ENCODE results near the gene ZFAND3. TPM values are rescaled to one million over a fixed set of nuclear protein-coding genes. Genes with fewer than 3 reads are reported as not detected.
A peak's percentile ranks its signal among the peaks of the same experiment; 100 is the strongest.

The ZFAND3 gene
- polyA plus RNA-seq, 1 donor (not counting 4 experiments of a cell fraction or from before 2014, with no cell fraction given), result 19.6 TPM

DNA sequence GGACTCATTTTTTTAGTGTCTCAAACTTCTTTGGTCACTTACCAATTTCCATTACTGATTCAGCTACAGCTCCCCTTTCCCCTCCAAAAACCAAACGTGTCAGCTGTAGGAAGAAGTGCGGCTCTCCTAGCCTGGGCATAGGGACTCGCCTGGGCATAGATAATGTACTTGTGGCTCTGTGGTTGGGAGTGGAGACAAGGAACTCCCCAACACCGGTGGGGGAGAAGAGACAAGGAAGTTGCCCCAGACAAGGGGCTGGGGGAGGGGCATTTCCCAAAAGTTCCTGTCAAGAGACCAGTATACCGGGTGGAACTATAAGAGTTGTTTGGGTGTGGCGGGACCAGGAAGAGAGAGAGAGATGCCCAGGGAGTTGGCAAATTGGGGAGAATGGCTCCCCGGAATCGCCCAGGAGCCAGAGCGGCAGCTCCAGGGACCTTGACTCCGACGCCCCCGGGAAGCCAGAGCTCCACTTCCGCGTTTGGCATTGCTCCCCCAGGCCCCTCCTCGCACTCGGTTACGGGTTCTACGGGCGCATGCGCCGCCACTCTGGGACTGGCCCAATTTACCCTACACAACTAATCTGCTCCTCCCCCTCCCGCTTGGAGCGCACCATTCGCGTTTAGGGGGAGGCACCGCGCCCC, 871 bp upstream of the ZFAND3 start:
- no peak for TF ChIP-seq CTCF (optimal IDR thresholded peaks at IDR 0.05 in 1 of 3, IDR thresholded peaks at IDR 0.05 in 1 of 3, conservative IDR thresholded peaks at IDR 0.05 in 1 of 3; ENCODE audit: extremely low read depth in 1 of 3, insufficient read depth in 2 of 3, low read length in 3 of 3)
- TF ChIP-seq EZH2 (IDR thresholded peaks at IDR 0.05; ENCODE audit: low read length), result no peak
- Histone ChIP-seq H3K36me3 (ENCODE audit: control insufficient read depth in 2 of 2, extremely low read depth in 1 of 2, insufficient read depth in 2 of 2, low read length in 2 of 2) (peaks cover 0 to 2% of the 10 kb centered on the region in 2 experiments), H3K27ac (ENCODE audit: control insufficient read depth, insufficient read depth, low read length) (peak overlapping the region; percentile 97), H3K79me2 (ENCODE audit: control insufficient read depth, insufficient read depth, low read length) (peaks cover 35% of the 10 kb centered on the region), H3K4me2 (ENCODE audit: control insufficient read depth, extremely low read depth, insufficient read depth, low read depth, low read length) (peak overlapping the region; percentile 83), H3K4me1 (ENCODE audit: control insufficient read depth, extremely low read depth, insufficient read depth, low read length) (peaks cover 33% of the 10 kb centered on the region), H3K27me3 (ENCODE audit: control insufficient read depth, extremely low read depth, insufficient read depth, low read length) (no peaks in the 10 kb centered on the region), H2AFZ (ENCODE audit: control insufficient read depth, low read length) (peak overlapping the region; percentile 80), H3K4me3 (ENCODE audit: control insufficient read depth in 2 of 3, extremely low read depth in 1 of 3, insufficient read depth in 2 of 3, low read depth in 1 of 3, low read length in 3 of 3) (peak overlapping the region; percentile 78 to 92 (median 86)), H3K9me3 (ENCODE audit: control insufficient read depth, low read depth, low read length) (no peaks in the 10 kb centered on the region), H3K9ac (ENCODE audit: control insufficient read depth, extremely low read depth, insufficient read depth, low read length) (peak overlapping the region; percentile 91), H3K9me1 (ENCODE audit: control insufficient read depth, extremely low read depth, insufficient read depth, low read length) (no peaks in the 10 kb centered on the region), H4K20me1 (ENCODE audit: control insufficient read depth, extremely low read depth, insufficient read depth, low read length) (peaks cover 10% of the 10 kb centered on the region)
- FAIRE-seq (peak; percentile 53), DNase-seq (ENCODE audit: low read depth, low spot score) (peak; percentile 73)
- dilution Hi-C loops (cut with MboI; ENCODE audit: extremely low pct_ligation_motif_present, low sequenced_read_pairs), result no loop called here

- Histone ChIP-seq H3K4me1 (ENCODE audit: control insufficient read depth, extremely low read depth, insufficient read depth, low read length) (peaks cover 33% of the 10 kb centered on the region), H2AFZ (ENCODE audit: control insufficient read depth, low read length) (no peak overlapping the region)
- peak; percentile 5 for FAIRE-seq
Observed at GRCh38 chr6:37819802-37820717, 533 bp downstream of the ZFAND3 start.

More at GRCh38 chr6:37819802-37820717, 533 bp downstream of the ZFAND3 start:
- dilution Hi-C loops (cut with MboI; ENCODE audit: extremely low pct_ligation_motif_present, low sequenced_read_pairs), result no loop called here
- DNase-seq (ENCODE audit: low read depth, low spot score), result no peak
- H3K27me3 ChIP-seq (ENCODE audit: control insufficient read depth, extremely low read depth, insufficient read depth, low read length), result no peaks in the 10 kb centered on the region
- H3K36me3 ChIP-seq (ENCODE audit: control insufficient read depth in 2 of 2, extremely low read depth in 1 of 2, insufficient read depth in 2 of 2, low read length in 2 of 2), result peaks cover 0 to 2% of the 10 kb centered on the region in 2 experiments
- peaks cover 10% of the 10 kb centered on the region for H4K20me1 ChIP-seq (ENCODE audit: control insufficient read depth, extremely low read depth, insufficient read depth, low read length)
- H3K4me3 ChIP-seq (ENCODE audit: control insufficient read depth in 2 of 3, extremely low read depth in 1 of 3, insufficient read depth in 2 of 3, low read depth in 1 of 3, low read length in 3 of 3), result peak overlapping the region; percentile 90 to 93 (median 92)
- H3K27ac ChIP-seq (ENCODE audit: control insufficient read depth, insufficient read depth, low read length), result peak overlapping the region; percentile 97
- no peaks in the 10 kb centered on the region for H3K9me3 ChIP-seq (ENCODE audit: control insufficient read depth, low read depth, low read length)
- H3K9me1 ChIP-seq (ENCODE audit: control insufficient read depth, extremely low read depth, insufficient read depth, low read length), result no peaks in the 10 kb centered on the region
- peak overlapping the region; percentile 98 for H3K4me2 ChIP-seq (ENCODE audit: control insufficient read depth, extremely low read depth, insufficient read depth, low read depth, low read length)
- H3K9ac ChIP-seq (ENCODE audit: control insufficient read depth, extremely low read depth, insufficient read depth, low read length), result peak overlapping the region; percentile 91
- peaks cover 49% of the 10 kb centered on the region for H3K79me2 ChIP-seq (ENCODE audit: control insufficient read depth, insufficient read depth, low read length)
- no peak for TF ChIP-seq EZH2 (IDR thresholded peaks at IDR 0.05; ENCODE audit: low read length)
- TF ChIP-seq CTCF (optimal IDR thresholded peaks at IDR 0.05 in 1 of 3, IDR thresholded peaks at IDR 0.05 in 1 of 3, conservative IDR thresholded peaks at IDR 0.05 in 1 of 3; ENCODE audit: extremely low read depth in 1 of 3, insufficient read depth in 2 of 3, low read length in 3 of 3), result no peak

All from keratinocyte (primary cell).